ENCODE measurements around the gene SEPTIN10. TPM values are rescaled to one million over a fixed set of nuclear protein-coding genes. Genes with fewer than 3 reads are reported as not detected.

Gene SEPTIN10
- total RNA-seq, 1 experiment from 2014 or later = 113 TPM

GRCh38 chr2:109498906-109499305 is 114.9 kb downstream of the SEPTIN10 start:
- CTCF ChIA-PET = no interaction called here

More at GRCh38 chr2:109498906-109499305, 114.9 kb downstream of the SEPTIN10 start:
- RAD21 ChIA-PET (ENCODE audit: low non-redundant PET in 1 of 2, low total read pairs in 2 of 2, uncharacterized antibody in 2 of 2, unreplicated experiment in 2 of 2) = no interaction called here
- no peak overlapping the region for H3K4me3 ChIP-seq (replicated peaks in 1 of 2; ENCODE audit: low read depth in 1 of 2, low read length in 2 of 2)
- H2AFZ ChIP-seq (ENCODE audit: low read depth, low read length, poor library complexity, severe bottlenecking) = no peak overlapping the region
- no TSS peak for BruUV-seq (replicated peaks)
- H3K9me3 ChIP-seq (ENCODE audit: control insufficient read depth in 1 of 2, insufficient read depth in 1 of 2, low read depth in 1 of 2, low read length in 2 of 2) = no peaks in the 10 kb centered on the region
- no peak overlapping the region for H3K9ac ChIP-seq (ENCODE audit: low read length)
- no peaks in the 10 kb centered on the region for H3K9me2 ChIP-seq (ENCODE audit: insufficient read depth)
- no peaks in the 10 kb centered on the region for H3K36me3 ChIP-seq (ENCODE audit: control insufficient read depth in 1 of 2, insufficient read depth in 2 of 2, low read length in 2 of 2)
- ATAC-seq = no peak
- H4K20me1 ChIP-seq (ENCODE audit: insufficient read depth) = no peaks in the 10 kb centered on the region
- TF ChIP-seq, protein P1, sequence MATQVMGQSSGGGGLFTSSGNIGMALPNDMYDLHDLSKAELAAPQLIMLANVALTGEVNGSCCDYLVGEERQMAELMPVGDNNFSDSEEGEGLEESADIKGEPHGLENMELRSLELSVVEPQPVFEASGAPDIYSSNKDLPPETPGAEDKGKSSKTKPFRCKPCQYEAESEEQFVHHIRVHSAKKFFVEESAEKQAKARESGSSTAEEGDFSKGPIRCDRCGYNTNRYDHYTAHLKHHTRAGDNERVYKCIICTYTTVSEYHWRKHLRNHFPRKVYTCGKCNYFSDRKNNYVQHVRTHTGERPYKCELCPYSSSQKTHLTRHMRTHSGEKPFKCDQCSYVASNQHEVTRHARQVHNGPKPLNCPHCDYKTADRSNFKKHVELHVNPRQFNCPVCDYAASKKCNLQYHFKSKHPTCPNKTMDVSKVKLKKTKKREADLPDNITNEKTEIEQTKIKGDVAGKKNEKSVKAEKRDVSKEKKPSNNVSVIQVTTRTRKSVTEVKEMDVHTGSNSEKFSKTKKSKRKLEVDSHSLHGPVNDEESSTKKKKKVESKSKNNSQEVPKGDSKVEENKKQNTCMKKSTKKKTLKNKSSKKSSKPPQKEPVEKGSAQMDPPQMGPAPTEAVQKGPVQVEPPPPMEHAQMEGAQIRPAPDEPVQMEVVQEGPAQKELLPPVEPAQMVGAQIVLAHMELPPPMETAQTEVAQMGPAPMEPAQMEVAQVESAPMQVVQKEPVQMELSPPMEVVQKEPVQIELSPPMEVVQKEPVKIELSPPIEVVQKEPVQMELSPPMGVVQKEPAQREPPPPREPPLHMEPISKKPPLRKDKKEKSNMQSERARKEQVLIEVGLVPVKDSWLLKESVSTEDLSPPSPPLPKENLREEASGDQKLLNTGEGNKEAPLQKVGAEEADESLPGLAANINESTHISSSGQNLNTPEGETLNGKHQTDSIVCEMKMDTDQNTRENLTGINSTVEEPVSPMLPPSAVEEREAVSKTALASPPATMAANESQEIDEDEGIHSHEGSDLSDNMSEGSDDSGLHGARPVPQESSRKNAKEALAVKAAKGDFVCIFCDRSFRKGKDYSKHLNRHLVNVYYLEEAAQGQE (IDR thresholded peaks at IDR 0.05; ENCODE audit: low read depth) = no peak
- TF ChIP-seq CBX3 (IDR thresholded peaks at IDR 0.05; ENCODE audit: low read depth) (no peak), SP1 (IDR thresholded peaks at IDR 0.05; ENCODE audit: low read depth) (no peak), EGR1 (IDR thresholded peaks at IDR 0.05; ENCODE audit: low read depth) (no peak), SIN3A (IDR thresholded peaks at IDR 0.05; ENCODE audit: low read depth) (no peak), YY1 (IDR thresholded peaks at IDR 0.05; ENCODE audit: extremely low read depth, insufficient replicate concordance, low read depth, low read length) (no peak), MAX (IDR thresholded peaks at IDR 0.05) (no peak), ZFX (IDR thresholded peaks at IDR 0.05) (no peak), POLR2A (IDR thresholded peaks at IDR 0.05; ENCODE audit: borderline replicate concordance, extremely low read depth, insufficient read depth, insufficient read length) (no peak), POLR2AphosphoS5 (IDR thresholded peaks at IDR 0.05; ENCODE audit: low read depth, low read length) (no peak), TCF7L2 (IDR thresholded peaks at IDR 0.05; ENCODE audit: borderline replicate concordance, extremely low read depth, insufficient read depth, insufficient read length) (no peak), RAD21 (IDR thresholded peaks at IDR 0.05; ENCODE audit: low read depth) (no peak), EZH2phosphoT487 (IDR thresholded peaks at IDR 0.05; ENCODE audit: borderline replicate concordance) (no peak), EZH2 (IDR thresholded peaks at IDR 0.05) (no peak), CTCF (IDR thresholded peaks at IDR 0.05 in 2 of 3, conservative IDR thresholded peaks at IDR 0.05 in 1 of 3; ENCODE audit: borderline replicate concordance in 1 of 3, insufficient read depth in 1 of 3, low read depth in 2 of 3, low read length in 2 of 3) (no peak)
- TF ChIP-seq, protein P2, sequence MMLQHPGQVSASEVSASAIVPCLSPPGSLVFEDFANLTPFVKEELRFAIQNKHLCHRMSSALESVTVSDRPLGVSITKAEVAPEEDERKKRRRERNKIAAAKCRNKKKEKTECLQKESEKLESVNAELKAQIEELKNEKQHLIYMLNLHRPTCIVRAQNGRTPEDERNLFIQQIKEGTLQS (IDR thresholded peaks at IDR 0.05) = no peak
- TF ChIP-seq, protein P3, sequence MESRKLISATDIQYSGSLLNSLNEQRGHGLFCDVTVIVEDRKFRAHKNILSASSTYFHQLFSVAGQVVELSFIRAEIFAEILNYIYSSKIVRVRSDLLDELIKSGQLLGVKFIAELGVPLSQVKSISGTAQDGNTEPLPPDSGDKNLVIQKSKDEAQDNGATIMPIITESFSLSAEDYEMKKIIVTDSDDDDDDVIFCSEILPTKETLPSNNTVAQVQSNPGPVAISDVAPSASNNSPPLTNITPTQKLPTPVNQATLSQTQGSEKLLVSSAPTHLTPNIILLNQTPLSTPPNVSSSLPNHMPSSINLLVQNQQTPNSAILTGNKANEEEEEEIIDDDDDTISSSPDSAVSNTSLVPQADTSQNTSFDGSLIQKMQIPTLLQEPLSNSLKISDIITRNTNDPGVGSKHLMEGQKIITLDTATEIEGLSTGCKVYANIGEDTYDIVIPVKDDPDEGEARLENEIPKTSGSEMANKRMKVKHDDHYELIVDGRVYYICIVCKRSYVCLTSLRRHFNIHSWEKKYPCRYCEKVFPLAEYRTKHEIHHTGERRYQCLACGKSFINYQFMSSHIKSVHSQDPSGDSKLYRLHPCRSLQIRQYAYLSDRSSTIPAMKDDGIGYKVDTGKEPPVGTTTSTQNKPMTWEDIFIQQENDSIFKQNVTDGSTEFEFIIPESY (IDR thresholded peaks at IDR 0.05; ENCODE audit: extremely low read depth, insufficient replicate concordance, low read length) = no peak
- POLR2A ChIA-PET = no interaction called here
- intact Hi-C loops (cut with micrococcal nuclease) = no loop called here
- no peak for DNase-seq (ENCODE audit: low read depth, low spot score)
- no peaks in the 10 kb centered on the region for H3K79me2 ChIP-seq (ENCODE audit: insufficient read depth, low read length)
- H3K4me1 ChIP-seq (ENCODE audit: control insufficient read depth in 1 of 2, insufficient read depth in 2 of 2, low read length in 2 of 2) = peaks cover 0 to 3% of the 10 kb centered on the region in 2 experiments; a peak in 1 of 4 replicates
- no peak overlapping the region for H3K4me2 ChIP-seq (ENCODE audit: low read length)
- H3K27me3 ChIP-seq (ENCODE audit: insufficient read depth, low read length) = no peaks in the 10 kb centered on the region
- H3K27ac ChIP-seq (ENCODE audit: low read depth, low read length) = no peak overlapping the region
